ENCODE results near the gene FAM76B.

The FAM76B gene

DNA sequence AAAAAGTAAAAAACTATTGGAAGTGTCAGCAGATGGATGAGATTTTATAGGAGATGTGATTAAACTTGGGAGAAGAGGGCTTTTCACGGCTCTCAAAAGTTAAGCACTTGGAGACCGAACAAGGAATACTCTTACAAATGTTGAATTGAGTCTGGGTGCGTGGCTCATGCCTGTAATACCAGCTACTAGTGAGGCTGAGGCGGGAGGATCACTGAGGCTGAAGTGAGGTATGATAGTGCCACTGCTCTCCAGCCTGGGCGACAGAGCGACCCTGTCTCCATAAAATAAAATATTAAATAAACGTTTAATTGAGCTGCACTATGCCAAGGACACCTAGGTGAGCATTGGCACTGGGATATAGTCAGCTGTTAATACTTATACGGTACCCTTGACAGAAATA, 2.6 kb upstream of the FAM76B start:
- no peak for DNase-seq (ENCODE audit: low spot score)

DNA sequence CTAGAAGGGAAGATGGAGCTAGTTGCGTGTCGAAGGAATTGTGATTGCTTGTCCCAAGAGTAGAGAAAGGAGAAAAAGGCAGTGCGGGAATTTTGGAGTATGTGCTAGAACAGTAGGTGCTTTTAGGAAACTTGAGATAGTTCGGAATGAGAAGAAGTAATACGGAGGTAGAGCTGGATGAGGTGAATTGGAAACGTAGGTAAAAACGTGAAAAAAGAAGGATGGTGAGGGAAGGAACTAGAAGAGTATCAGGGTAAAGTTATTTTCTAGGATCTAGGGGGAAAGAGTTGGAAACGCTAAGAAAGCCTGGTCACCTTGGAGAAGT, 2.1 kb upstream of the FAM76B start:
- no peak for DNase-seq (ENCODE audit: low spot score)

DNA sequence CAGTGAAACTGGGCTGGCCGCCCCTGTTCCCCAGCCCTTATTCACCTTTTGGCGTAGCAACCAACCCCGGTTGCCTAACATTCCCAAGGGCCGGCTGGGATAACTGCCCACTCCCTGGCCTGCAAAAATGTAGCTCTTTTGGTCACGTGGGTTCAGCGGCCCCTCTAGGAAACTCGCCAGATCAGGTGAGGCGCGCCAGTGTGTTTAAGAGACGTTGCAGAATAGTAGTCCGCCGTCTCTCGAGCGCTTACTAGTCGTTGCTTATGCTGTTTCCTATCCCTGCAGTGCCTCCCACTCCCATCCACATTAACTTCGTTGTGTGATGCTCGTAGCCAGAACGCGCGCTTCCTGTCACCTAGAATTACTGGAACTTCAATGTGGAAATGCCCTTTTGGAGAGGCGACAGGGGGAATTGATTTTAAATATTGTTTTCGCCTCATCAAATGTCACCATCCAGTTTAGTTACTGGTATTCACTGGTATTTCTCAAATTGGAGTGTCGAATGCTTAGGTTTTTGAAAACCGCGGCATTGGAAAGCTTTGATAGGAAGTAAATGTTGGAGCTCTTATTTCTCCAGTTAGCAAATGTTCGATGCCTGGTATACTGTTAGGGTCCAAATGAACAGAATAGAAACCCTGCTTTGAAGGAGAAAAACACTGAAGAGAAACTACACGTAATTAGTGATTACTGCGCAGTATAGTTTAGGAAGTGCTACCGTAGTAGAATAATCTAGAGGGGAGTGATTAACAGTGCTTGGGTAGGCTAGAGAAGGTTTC, 1.5 kb upstream of the FAM76B start:
- peak; percentile 73 for DNase-seq (ENCODE audit: low spot score)

DNA sequence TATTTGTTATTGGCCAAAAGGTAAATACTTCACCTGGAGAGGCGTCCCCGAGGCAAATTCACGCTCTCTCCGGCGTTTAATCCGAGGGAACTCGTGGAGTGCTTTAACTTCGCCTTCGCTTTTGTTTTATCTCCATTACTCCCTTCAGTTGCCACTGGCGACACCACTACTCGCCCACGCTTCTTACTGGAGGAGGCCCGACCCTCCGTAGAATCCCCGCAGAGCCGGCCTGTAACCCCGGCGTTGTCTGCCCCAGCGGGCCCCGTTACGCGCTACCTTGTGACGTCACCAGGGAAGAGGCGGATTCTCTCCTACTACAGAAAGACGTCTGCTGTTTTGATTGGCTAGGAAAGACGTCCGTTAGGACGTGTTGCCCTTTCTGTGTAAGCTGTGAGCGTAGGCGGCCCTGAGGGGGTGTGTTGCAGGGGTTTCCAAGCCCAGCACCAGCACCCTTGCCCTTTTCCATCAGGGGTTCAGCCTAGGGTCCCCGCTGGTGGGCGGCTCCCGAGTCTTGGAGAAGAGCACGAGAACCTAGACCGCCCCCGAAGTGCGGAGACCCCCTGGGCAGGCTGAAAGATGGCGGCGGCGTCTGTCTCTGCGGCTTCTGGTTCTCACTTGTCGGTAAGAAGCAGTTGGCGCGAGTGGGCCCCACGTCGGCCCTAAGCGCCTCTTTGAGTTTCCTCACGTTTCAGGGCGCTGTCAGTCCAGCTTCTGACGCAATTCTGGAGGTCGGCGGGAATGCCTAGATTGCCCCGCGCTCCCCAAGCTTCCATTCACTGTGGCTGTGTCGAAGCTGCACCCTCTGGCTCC, 746 bp upstream of the FAM76B start, which contains the start of gene CEP57:
TSS of gene CEP57 (plus strand) at position 376 of the 810 bp plus-strand sequence. CDS start at position 577, 201 bp downstream.
- DNase-seq (ENCODE audit: low spot score): peak; percentile 99

DNA sequence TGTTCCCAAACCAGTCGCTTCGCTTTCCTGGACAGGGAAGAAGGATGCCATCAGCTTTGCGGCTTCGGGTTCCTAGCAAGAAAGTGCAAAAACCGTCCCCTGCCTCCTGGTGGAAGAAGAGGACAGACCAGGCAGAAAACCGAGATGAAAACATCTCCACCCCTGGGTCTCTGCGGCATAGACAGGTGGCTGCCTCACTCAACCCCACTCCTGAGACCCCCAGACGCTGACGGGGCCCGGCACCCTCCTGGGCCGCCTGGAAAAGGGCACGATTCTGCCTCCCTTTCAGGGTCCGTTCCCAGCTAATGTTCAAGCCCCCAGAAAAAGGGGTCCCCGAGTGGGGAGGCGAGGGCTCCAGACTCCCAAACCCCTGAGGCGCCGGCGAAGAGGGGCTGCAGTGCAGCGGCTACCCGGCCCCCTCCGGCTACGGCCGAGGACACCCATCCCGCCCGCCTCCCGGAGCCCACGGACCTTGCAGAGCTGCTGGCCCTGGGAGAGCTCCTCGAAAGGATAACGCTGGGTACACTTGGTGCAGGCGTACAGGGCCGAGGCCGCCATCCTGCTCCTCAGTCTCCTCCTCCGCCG, 569 bp downstream of the FAM76B start:
- peak; percentile 83 for DNase-seq (ENCODE audit: low spot score)

DNA sequence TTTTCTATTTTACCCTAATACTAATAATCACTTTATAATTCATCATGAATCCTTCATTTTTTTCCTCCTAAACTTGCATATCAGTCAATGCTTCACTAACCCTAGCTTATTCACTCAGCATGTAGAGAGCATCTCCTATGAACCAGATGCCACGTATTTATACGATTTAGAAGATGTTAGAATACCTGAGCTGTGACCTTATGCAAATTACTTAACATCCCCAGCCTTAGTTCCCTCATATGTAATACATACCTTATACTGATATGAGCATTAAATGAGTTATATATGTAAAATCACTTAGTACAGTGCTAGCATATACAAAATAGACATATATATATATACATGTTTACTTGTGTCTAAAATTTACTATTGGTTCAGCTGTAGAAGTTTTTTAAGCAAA, 9.0 kb downstream of the FAM76B start:
- no peak for DNase-seq (ENCODE audit: low spot score)

DNA sequence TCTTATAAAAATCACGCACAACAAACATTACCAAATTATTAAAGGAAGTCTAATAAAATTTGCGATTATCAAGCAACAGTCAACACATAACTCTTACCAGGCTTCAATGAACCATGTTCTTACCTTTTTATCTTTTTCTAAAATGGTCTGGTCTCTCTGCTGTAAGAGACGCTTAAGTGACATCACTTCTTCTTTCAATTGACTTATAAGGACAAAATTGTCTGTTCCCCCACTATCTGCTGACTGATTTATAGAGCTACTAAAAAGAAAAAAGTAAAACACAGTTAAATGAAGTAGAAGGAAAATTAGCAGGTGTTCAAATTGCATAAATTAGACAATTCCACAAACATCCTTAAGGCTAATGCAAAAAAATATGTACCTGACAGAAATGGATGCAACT, 10.9 kb downstream of the FAM76B start:
- no peak for DNase-seq (ENCODE audit: low spot score)

DNA sequence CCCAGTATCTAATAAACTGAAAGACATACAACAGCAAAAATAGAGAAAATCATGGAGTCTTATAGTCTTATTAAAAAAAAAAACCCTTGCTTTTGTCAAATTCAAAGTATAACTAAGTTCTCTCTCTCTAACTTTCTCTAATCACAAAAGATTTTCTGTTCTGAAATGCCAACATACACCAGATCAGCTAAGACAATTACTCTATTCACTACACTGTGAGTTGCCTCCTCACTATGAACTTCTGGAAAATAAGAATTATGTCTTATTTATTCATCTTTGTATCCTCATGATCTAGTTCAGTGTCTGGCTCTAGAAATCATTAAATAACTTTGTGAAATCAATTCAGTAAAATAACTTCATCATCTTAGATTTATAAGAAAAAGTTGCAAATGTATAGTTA, 12.7 kb downstream of the FAM76B start:
- no peak for DNase-seq (ENCODE audit: low spot score)

DNA sequence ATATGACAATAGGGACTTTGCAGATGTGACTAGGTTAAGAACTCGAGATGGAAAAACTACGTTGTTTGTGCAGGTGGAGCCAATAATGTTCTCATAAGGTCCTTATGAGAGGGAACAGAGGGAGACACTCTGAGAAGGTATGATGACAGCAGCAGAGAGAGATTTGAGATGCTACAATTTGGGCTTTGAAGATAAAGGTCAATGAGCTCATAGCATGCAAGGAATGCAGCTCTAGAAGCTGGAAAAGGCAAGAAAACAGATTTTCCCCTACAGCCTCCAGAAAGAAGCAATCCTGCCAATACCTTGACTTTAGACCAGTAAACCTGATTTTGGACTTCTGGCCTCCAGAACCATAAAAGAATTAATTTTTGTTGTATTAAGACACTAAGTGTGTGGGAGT, 21.1 kb downstream of the FAM76B start:
- no peak for DNase-seq (ENCODE audit: low spot score)

DNA sequence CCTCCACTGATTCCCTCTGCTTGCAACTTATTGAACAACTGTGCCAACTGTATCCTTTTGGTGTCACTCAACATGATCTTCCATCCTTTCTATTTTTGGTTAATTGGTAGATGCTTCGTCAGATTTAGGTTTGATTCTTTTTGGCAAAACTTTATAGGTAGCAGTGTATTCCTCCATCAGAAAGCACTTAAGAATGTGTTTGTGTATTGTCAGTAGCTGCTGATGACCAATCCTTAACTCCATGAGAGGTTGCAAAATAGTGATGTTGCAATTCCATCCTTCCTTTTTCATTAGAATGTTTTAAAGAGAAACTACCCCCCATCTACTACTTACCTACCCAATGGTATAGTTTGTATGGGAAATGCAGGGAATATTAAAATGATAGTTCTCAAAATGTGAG, 22.1 kb downstream of the FAM76B start:
- DNase-seq (ENCODE audit: low spot score): no peak

DNA sequence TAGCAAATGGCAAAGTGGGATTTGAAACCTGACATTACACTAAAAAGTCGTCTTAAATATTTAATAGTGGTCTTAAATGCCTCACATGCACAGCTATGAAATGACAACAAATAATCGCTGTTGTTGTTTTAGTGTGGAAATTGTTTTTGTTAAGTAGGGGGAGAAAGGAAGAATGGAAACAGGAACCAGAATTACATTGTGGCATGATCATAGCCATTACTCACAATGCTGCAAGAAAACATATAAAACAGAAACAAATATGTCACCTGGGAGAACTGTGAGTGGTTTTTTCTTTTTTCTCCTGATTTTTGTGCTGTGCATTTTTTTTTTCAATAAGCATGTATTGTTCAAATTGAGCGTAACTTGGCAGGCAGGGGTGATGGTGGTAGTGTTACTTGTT, 22.9 kb downstream of the FAM76B start:
- no peak for DNase-seq (ENCODE audit: low spot score)

DNA sequence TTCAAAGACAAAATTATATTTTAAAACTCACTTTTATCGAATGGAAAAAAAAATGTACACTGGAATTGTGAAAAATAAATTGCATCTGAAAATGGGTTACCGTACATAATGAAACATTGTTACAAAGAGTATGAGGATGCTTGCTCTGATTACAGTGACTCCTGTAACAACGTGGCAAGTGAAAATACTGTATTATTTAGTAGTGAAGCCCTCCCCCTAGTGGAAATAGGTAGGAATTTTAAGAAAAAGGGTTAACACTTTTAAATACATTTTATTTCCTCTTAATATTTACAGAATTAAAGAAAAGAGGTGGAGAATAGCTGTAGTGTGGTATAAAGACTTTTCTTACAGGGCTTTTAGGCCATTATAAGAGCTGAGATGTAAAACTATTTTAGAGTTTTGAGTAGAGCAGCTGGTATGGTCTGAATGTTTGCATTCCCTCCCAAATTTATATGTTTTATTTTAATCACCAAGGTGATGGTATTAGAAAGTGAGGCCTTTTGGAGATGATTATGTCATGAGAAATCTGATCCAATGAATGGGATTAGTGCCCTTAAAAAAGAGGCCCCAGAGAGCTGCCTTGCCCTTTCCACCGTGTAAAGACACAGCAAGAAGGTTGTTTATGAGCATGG, 25.2 kb downstream of the FAM76B start:
- peak; percentile 77 for DNase-seq (ENCODE audit: low spot score)

DNA sequence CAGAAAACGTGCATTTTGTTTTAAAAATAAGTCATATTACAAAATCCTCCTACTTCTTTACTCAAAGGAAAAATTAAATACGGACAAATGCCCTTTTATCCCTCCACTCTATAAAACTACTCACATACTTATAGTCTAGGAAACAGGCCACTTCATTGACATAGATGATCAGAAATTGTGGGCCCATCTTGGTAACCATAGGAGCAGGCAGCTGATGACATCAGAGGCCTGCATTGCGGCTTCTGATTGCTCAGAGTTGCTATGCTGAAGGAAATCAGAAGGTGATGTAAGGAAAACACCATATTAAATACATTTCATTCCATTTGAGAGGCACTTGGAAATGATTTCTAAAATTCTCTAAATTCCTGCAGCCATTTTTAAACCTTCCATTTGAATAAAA, 27.0 kb downstream of the FAM76B start:
- no peak for DNase-seq (ENCODE audit: low spot score)

DNA sequence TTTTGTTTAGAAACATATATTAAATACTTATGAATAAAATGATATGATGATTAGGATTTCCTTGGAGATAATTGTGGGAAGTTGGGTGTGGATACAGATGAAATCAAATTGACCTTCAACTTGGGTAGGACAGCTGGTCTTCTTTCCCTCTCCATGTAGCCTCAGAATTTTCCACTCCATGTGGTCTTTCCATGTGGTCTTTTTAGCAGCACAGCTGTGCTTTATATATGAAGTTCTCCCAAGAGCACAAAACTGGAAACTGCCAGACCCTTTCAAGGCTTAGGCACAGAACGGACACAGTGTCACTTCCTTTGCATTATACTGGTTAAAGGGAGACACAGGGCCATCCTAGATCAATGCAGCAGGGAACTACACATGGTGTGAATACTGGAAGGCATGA, 28.6 kb downstream of the FAM76B start:
- no peak for DNase-seq (ENCODE audit: low spot score)

DNA sequence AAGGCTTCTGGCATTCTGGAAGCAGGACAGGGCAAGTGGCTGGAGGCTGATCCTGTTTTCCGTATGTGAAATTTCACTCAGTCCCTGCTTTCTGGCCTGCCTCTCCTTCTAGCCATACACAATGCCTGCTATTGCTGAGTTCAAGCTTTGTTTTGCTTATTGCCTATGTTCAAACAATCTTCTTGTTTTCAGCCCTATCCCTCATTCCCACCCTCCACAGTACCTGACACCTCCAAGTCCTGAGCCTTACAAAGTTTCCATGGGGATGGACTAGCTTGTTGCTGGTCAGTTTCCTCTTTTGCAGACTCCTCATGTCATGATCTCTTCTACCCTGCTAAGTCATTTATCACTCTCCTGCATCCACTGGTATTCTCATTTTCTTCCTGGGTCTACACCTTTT, 38.1 kb downstream of the FAM76B start:
- no peak for DNase-seq (ENCODE audit: low spot score)

DNA sequence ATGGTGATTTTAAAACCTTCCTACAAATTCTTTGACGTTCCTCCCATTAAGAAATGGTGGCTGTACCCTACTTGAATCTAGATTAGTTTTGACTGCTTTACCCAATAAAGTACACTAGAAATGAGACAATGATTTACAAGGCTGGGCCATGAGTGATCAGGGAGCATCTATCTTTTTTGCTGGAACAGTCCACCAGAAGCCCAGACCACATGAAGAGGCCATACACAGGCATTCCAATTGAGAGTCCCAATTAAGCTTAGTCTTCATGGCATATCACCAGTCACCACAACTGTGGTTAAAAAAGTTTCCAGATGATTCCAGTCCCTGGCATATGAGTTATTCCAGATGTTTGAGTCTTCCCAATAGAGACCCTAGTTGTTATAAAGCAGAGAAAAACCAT, 39.5 kb downstream of the FAM76B start:
- DNase-seq (ENCODE audit: low spot score): no peak

DNA sequence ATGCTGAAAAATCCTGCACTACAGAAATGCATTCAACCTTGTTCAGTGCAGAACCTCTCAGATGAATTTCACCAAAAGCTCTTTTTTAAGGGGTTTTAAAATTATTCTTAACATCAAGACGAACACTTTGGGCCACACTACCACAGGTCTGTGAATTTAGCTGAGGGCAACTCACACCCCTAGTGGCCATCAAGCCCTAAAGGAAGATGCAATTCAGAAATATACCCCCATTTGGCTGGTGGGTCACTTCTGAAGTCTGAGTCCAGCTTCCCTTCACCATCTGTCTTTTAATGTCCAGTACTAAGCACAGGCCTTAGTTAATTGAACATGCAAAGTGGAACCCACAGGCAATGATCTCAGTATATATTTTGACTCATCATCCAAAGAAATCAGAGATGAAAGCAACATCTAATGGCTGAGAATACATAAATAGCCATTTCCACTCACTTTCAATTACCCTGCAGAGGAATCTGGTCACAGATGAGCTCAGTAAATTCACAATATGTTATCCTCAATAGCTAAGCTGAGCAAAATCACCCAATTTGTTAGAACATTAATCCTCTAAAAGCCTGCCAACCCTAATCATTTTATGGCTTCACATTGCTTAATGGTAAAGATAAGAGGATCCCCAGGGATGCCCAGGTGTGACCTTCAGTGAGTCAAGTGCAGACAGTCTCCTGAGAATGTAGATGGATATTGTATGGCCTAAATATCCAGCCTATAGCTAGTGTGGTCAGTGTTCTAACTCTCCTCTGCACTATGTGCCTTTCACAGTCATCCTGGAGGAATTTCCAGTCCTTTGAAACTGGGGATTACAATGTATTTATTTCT, 50.3 kb downstream of the FAM76B start:
- DNase-seq (ENCODE audit: low spot score): peak; percentile 11

DNA sequence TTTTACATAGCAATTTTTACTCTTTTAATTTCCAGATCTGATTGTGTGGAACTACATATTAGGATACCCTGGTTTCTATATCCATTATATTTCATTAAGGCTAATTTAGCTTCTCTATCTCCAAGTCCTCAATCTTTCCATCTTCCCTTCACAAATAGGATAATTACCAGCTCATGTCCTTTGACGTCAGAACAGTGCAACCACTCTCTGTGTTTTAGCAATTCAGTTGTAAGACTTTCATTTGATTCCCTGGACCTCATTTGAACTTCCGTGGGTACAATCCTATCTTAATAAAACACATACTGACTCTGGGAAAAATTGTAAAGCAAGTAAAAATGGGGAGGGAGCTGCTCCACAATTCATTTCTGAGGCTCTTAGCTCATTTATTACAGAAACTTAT, 52.8 kb downstream of the FAM76B start:
- no peak for DNase-seq (ENCODE audit: low spot score)

DNA sequence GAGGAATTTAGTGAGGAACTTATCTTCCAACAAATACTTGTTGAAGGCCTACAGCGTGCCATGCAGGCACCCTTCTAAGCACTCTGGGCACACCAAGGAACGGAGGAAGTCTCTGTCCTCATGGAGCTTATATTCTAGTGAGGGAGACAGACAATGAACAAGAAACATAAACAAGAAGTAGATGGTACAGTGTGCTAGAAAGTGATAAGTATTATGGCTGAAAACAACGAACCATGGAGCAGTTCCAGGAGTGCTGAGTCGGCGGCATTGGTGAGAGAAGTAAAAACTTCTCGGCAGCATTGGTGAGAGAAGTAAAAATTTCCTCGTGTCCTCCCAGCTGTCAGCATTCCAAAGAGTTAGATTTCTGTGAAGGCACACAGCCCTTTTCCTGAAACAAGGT, 53.2 kb downstream of the FAM76B start:
- no peak for DNase-seq (ENCODE audit: low spot score)

DNA sequence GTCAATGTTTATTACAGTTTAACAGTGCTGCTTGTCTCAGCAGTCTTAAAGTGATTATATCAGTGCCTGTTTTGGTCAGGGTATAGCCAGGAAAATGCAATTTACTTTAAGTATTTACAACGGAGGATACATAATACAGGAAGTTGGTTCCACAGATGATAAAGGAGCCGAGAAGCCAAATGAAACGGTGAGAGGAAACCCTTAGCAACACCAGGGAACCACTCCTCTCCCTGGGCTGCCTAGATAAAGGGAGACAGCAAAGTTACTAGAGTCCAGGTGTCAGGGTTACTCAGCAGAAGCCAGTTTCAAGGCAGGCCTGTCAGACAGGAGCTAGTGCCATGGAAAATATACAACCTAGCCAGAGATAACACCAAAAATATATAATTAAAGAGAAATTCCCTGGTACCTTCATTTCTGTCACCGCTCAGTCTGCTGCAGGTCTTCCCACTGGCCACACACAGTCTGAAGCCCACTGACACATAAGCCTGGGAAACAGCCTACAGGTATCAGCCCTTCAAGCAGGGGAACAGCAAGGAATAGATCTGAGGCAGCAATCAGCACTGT, 55.5 kb downstream of the FAM76B start:
- DNase-seq (ENCODE audit: low spot score): no peak

DNA sequence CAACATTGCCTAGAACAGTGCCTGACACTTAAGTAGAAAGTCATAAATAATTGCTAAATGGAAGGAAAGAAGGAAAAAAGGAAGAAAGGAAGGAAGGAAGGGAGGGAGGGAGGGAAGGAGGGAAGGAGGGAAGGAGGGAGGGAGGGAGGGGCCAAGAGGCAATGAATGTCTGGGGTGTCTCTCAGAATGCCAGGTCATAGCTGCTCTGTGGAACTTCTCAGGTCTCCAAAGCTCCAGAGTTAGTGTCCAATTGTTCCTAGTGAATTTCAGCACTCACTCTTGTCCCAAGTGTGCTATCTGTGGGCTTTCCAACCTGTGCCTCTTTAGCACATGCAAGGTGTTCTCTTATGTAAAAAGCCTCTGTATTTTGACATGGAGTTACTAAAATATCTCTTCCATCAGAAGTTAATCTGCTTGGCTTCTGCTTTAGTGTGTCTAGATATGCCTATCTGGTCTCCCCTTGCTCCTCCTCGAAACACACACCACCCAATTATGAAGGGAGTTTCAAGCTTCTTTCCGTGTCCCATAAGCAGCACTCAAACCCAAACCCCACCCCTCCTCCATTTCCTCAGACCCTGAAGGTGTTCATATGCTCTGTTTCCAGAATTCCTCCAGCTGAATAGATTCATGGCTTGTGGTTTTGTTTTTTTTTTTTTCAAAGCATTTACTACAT, 56.5 kb downstream of the FAM76B start:
- no peak for DNase-seq (ENCODE audit: low spot score)

Measured in NAMALWA (cell line).